ENCODE data around the gene USP46. TPM values are rescaled to one million over a fixed set of nuclear protein-coding genes. Genes with fewer than 3 reads are reported as not detected.

USP46 gene
- total and polyA plus RNA-seq, 2 experiments from 2014 or later = 17.8 to 34.0 TPM

DNA sequence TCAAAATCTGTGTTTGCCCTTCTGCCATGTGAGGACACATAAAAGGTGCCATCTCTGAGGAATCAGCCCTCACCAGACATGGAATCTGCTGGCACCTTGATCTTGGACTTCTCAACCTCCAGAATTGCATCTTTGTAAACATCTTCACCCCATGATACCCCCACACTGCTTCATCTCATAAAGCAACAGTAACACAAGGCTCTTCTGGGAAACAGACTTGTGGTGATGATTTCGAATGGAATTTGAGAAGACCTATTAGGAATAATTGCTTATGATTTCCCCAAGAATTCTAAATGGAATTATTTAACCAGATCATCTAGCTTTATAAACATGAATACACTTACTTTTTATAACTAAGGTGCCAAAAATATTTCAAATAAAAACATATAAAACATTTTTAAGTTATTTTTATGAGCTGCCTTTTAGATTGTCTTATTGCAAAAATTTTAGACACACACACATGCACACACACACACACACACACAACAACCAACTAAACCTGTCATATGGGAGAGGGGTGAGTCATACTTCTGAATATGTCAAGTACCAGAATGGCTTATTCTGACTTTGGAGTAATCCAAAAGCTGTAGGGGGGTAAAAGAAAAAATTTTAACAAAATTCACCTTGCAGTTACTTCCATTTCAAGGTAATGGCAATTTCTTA is 82.0 kb downstream of the USP46 start:
- no peaks in the 10 kb centered on the region for H3K9me3 ChIP-seq (ENCODE audit: low read depth)
- H3K79me2 ChIP-seq = no peaks in the 10 kb centered on the region
- H3K4me2 ChIP-seq = no peak overlapping the region
- no peak overlapping the region for H3K4me3 ChIP-seq
- no peaks in the 10 kb centered on the region for H3K27me3 ChIP-seq
- no peaks in the 10 kb centered on the region for H3K36me3 ChIP-seq (replicated peaks; ENCODE audit: insufficient read depth, low read depth)
- WGBS (ENCODE audit: low lambda C conversion rate, missing lambda C conversion rate) = 91% methylated on average over 1 of the region's 1 CpG
- no peaks in the 10 kb centered on the region for H3K9me2 ChIP-seq (replicated peaks; ENCODE audit: insufficient read depth)
- TF ChIP-seq EZH2 (IDR thresholded peaks at IDR 0.05; ENCODE audit: borderline replicate concordance) (no peak), EZH2phosphoT487 (IDR thresholded peaks at IDR 0.05; ENCODE audit: low read depth, severe bottlenecking, unreplicated experiment) (no peak)
- TF ChIP-seq, protein P1, sequence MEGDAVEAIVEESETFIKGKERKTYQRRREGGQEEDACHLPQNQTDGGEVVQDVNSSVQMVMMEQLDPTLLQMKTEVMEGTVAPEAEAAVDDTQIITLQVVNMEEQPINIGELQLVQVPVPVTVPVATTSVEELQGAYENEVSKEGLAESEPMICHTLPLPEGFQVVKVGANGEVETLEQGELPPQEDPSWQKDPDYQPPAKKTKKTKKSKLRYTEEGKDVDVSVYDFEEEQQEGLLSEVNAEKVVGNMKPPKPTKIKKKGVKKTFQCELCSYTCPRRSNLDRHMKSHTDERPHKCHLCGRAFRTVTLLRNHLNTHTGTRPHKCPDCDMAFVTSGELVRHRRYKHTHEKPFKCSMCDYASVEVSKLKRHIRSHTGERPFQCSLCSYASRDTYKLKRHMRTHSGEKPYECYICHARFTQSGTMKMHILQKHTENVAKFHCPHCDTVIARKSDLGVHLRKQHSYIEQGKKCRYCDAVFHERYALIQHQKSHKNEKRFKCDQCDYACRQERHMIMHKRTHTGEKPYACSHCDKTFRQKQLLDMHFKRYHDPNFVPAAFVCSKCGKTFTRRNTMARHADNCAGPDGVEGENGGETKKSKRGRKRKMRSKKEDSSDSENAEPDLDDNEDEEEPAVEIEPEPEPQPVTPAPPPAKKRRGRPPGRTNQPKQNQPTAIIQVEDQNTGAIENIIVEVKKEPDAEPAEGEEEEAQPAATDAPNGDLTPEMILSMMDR (IDR thresholded peaks at IDR 0.05; ENCODE audit: poor library complexity) = no peak
- no peaks in the 10 kb centered on the region for H4K20me1 ChIP-seq (ENCODE audit: insufficient read depth, poor library complexity, severe bottlenecking)
- no peak for DNase-seq (ENCODE audit: low spot score)
- no peak overlapping the region for H3K27ac ChIP-seq
- H3K4me1 ChIP-seq (ENCODE audit: insufficient read depth) = no peaks in the 10 kb centered on the region
- H2AFZ ChIP-seq = no peak overlapping the region

DNA sequence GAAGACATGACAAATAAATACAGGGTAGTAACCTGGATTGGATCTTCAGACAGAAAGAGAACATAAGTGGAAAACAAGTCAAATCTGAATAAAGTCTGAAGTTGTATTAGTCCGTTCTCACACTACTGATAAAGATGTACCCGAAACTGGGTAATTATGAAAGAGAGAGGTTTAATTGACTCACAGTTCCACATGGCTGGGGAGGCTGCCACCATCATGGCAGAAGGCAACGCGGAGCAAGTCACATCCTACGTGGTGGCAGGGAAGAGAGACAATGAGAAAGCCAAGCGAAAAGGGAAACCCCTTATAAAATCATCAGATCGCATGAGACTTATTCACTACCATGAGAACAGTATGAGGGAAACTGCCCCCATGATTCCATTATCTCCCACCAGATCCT is 82.8 kb downstream of the USP46 start:
- Histone ChIP-seq H3K9me3 (ENCODE audit: low read depth) (no peaks in the 10 kb centered on the region), H3K9me2 (replicated peaks; ENCODE audit: insufficient read depth) (no peaks in the 10 kb centered on the region), H3K27ac (no peak overlapping the region), H3K4me3 (no peak overlapping the region), H3K27me3 (no peaks in the 10 kb centered on the region), H3K4me2 (no peak overlapping the region), H2AFZ (no peak overlapping the region), H4K20me1 (ENCODE audit: insufficient read depth, poor library complexity, severe bottlenecking) (no peaks in the 10 kb centered on the region), H3K4me1 (ENCODE audit: insufficient read depth) (no peaks in the 10 kb centered on the region), H3K36me3 (replicated peaks; ENCODE audit: insufficient read depth, low read depth) (no peaks in the 10 kb centered on the region), H3K79me2 (no peaks in the 10 kb centered on the region)
- WGBS (ENCODE audit: low lambda C conversion rate, missing lambda C conversion rate) = 95% methylated on average over 7 of the region's 7 CpGs
- no peak for DNase-seq (ENCODE audit: low spot score)
- no peak for TF ChIP-seq EZH2 (IDR thresholded peaks at IDR 0.05; ENCODE audit: borderline replicate concordance)
- TF ChIP-seq, protein P1 (IDR thresholded peaks at IDR 0.05; ENCODE audit: poor library complexity) = no peak
- no peak for TF ChIP-seq EZH2phosphoT487 (IDR thresholded peaks at IDR 0.05; ENCODE audit: low read depth, severe bottlenecking, unreplicated experiment)

DNA sequence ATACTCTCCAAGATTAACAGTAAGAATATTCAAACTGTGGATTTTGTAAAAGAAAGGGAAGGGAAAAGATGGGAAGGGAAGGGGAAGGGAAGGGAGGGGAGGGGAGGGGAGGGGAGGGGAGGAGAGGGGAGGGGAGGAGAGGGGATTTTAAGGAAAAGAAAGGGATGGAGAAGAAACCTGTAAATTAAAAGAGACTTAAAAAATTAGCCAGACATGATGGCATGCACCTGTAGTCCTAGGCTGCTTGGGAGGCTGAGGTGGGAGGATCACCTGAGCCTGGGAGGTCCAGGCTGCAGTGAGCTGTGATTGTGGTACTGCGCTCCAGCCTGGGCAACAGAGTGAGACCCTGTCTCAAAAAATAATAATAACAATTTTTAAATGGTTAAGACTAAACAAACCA is 83.7 kb downstream of the USP46 start:
- Histone ChIP-seq H3K4me3 (no peak overlapping the region), H3K79me2 (no peaks in the 10 kb centered on the region), H3K9me2 (replicated peaks; ENCODE audit: insufficient read depth) (no peaks in the 10 kb centered on the region), H3K36me3 (replicated peaks; ENCODE audit: insufficient read depth, low read depth) (no peaks in the 10 kb centered on the region), H2AFZ (no peak overlapping the region), H4K20me1 (ENCODE audit: insufficient read depth, poor library complexity, severe bottlenecking) (no peaks in the 10 kb centered on the region), H3K4me2 (no peak overlapping the region), H3K27ac (no peak overlapping the region), H3K9me3 (ENCODE audit: low read depth) (no peaks in the 10 kb centered on the region), H3K4me1 (ENCODE audit: insufficient read depth) (no peaks in the 10 kb centered on the region), H3K27me3 (no peaks in the 10 kb centered on the region)
- WGBS (ENCODE audit: low lambda C conversion rate, missing lambda C conversion rate) = 100% methylated on average over 1 of the region's 1 CpG
- TF ChIP-seq EZH2 (IDR thresholded peaks at IDR 0.05; ENCODE audit: borderline replicate concordance) (no peak), EZH2phosphoT487 (IDR thresholded peaks at IDR 0.05; ENCODE audit: low read depth, severe bottlenecking, unreplicated experiment) (no peak)
- TF ChIP-seq, protein P1 (IDR thresholded peaks at IDR 0.05; ENCODE audit: poor library complexity) = no peak
- DNase-seq (ENCODE audit: low spot score) = no peak

Data from hepatocyte (in vitro differentiated cells).